GM23248 (cell line): ENCODE measurements around the gene PLCXD1. TPM values are rescaled to one million over a fixed set of nuclear protein-coding genes. Genes with fewer than 3 reads are reported as not detected.

Experiments used
- DNase-seq: peaks from one replicate; pipeline ENCODE4 v3.0.0-alpha.2; 2015
- H2AFZ ChIP-seq: fragments of 200-600 bp; sonication (generic); 2 replicates; pipeline ENCODE4 v1.6.1; 2016; ENCODE audit warnings: antibody characterized with exemption
- H3F3A ChIP-seq: fragments of 200-600 bp; sonication (generic); 2 replicates; pipeline ENCODE4 v1.6.1; 2016; ENCODE audit warnings: mild to moderate bottlenecking, antibody characterized with exemption, mixed run types; ENCODE audit not compliant: insufficient read depth
- H3K27ac ChIP-seq: fragments of 200-600 bp; sonication (generic); 2 replicates; pipeline ENCODE4 v1.5.1; 2016; ENCODE audit warnings: mild to moderate bottlenecking
- H3K27me3 ChIP-seq: fragments of 200-600 bp; sonication (generic); replicated peaks from 2 replicates; pipeline ENCODE4 v1.6.1; 2016; ENCODE audit warnings: mild to moderate bottlenecking; ENCODE audit not compliant: insufficient read depth
- H3K36me3 ChIP-seq: fragments of 200-600 bp; sonication (generic); 2 replicates; pipeline ENCODE4 v1.6.1; 2016; ENCODE audit warnings: low read depth, mild to moderate bottlenecking
- H3K4me1 ChIP-seq: fragments of 200-600 bp; sonication (generic); 2 replicates; pipeline ENCODE4 v1.6.1; 2016; ENCODE audit warnings: mild to moderate bottlenecking; ENCODE audit not compliant: insufficient read depth
- H3K4me2 ChIP-seq: fragments of 200-600 bp; sonication (generic); one replicate; pipeline ENCODE4 v1.6.1; 2016; ENCODE audit warnings: mild to moderate bottlenecking; ENCODE audit not compliant: unreplicated experiment
- H3K4me3 ChIP-seq: fragments of 200-600 bp; sonication (generic); 2 replicates; pipeline ENCODE4 v1.5.1; 2016; ENCODE audit warnings: mild to moderate bottlenecking
- H3K79me2 ChIP-seq: fragments of 200-600 bp; sonication (generic); 2 replicates; pipeline ENCODE4 v1.6.1; 2016; ENCODE audit warnings: mild to moderate bottlenecking; ENCODE audit not compliant: insufficient read depth
- H3K9ac ChIP-seq: fragments of 200-600 bp; sonication (generic); 2 replicates; pipeline ENCODE4 v1.6.1; 2016; ENCODE audit warnings: mild to moderate bottlenecking
- H3K9me2 ChIP-seq: fragments of 200-600 bp; sonication (generic); 2 replicates; pipeline ENCODE4 v1.6.1; 2016; ENCODE audit warnings: mixed run types, mild to moderate bottlenecking, moderate library complexity; ENCODE audit not compliant: insufficient read depth
- H3K9me3 ChIP-seq: fragments of 200-600 bp; sonication (generic); one replicate; pipeline ENCODE4 v1.6.1; 2017; ENCODE audit warnings: low read depth
- H4K20me1 ChIP-seq: fragments of 200-600 bp; sonication (generic); 2 replicates; pipeline ENCODE4 v1.6.0; 2016; ENCODE audit not compliant: insufficient read depth
- EZH2 ChIP-seq: fragments of 200-600 bp; sonication (generic); IDR thresholded peaks from 2 replicates; pipeline ENCODE4 v1.6.1; 2018; ENCODE audit warnings: antibody characterized with exemption, mild to moderate bottlenecking; ENCODE audit not compliant: insufficient read depth, poor library complexity, severe bottlenecking
- EZH2phosphoT487 ChIP-seq: fragments of 200-600 bp; sonication (generic); IDR thresholded peaks from 2 replicates; pipeline ENCODE4 v1.6.1; 2018; ENCODE audit warnings: antibody characterized with exemption, moderate library complexity, mild to moderate bottlenecking, low read depth; ENCODE audit not compliant: insufficient read depth
- WGBS, 2 experiments: methylation state at CpG; one replicate each; pipeline ENCODE4 v1.1.6; 2015 to 2017; ENCODE audit warnings: low lambda C conversion rate in 2 of 2, low coverage in 1 of 2; ENCODE audit errors: missing lambda C conversion rate in 2 of 2; 5-methylcytosine and 5-hydroxymethylcytosine counted together
- in situ Hi-C: fragments of 300-500 bp; cut with MboI; formaldehyde crosslinking; loops from 2 replicates; pipeline ENCODE4 v1.15.0; 2020
- polyA plus RNA-seq: library from polyadenylated mRNA; unstranded; fragments of >200 nt; fragmentation: Nextera tagmentation; extraction: Ambion mirVana; gene quantifications from 2 replicates; pipeline ENCODE4 v1.2.1, GENCODE V29; 2016
- total RNA-seq: library from RNA; depleted of rRNA; stranded (reverse); fragments of >200 nt; shearing (Covaris generic); gene quantifications from 2 replicates; pipeline ENCODE4 v1.2.3, GENCODE V29; 2014

The PLCXD1 gene
- total and polyA plus RNA-seq, 2 experiments from 2014 or later = 3.3 to 4.3 TPM

DNA sequence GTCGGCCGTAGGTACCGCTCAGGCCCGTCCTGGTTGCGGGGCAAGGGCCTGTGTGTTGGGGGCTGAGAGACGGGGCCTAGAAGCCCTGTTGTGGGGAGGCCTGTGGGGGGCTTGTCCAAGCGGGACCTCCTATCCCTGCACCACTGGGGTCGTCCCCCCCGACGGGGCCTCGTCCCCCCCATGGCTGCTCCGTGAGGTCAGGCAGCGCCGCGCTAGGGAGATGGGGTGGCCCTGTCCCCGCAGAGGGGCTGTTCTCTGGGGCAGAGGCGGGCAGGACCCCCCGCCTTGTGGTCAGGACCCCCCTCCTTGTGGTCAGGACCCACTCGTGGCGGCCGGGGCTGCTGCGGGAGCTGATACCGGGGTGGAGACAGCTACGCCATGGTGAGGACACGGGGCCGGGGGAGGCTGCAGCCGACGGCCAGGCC lies 49.6 kb downstream of the PLCXD1 start:
- H3K27ac ChIP-seq = no peak overlapping the region
- no peaks in the 10 kb centered on the region for H3K9me3 ChIP-seq
- no peak overlapping the region for H3K4me3 ChIP-seq
- H3K4me2 ChIP-seq = no peak overlapping the region
- 23 to 40% methylated on average over 10 to 24 of the region's 28 CpGs for WGBS, 2 experiments
- TF ChIP-seq EZH2phosphoT487 = no peak
- no peak for TF ChIP-seq EZH2
- peaks cover 3% of the 10 kb centered on the region for H3K4me1 ChIP-seq
- no peak overlapping the region for H2AFZ ChIP-seq
- no peak for DNase-seq
- H4K20me1 ChIP-seq = no peaks in the 10 kb centered on the region
- no peaks in the 10 kb centered on the region for H3K27me3 ChIP-seq
- no peaks in the 10 kb centered on the region for H3K36me3 ChIP-seq
- H3K9me2 ChIP-seq = no peaks in the 10 kb centered on the region
- H3F3A ChIP-seq = no peaks in the 10 kb centered on the region
- no peak overlapping the region for H3K9ac ChIP-seq
- in situ Hi-C loops = no loop called here
- H3K79me2 ChIP-seq = no peaks in the 10 kb centered on the region

DNA sequence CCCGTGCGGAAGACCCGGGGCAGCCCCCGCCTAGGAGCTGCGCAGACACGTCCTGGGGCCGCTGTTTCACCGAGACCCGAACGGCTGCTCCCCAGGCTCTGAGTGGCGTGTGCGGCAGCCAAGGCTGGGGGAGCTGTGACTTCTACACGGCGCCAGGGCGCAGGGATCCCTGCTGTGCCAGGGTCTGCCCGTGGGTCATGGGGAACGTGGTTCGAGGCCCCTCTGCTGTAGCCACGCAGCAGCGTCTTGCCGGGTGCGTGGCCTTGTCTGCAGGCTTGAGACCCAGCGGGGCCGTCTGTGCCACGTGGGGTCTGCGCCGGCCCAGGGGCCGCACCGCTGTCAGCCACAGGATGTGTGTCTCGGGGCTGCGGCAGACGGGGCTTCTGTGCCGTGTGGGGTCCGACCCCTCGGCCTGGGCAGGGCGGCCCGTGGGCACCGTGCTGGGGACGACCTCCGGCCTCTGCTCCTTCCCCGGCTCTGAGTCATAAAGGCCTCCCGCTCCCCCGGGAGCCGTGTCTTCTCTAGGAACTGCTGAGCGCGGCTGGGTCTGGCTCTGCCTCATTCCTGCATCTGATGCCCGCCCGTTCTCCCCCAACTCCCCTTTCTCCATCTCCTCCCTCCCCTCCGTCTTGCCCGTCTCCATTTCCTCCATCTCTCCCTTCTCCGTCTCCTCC lies 50.1 kb downstream of the PLCXD1 start:
- Histone ChIP-seq H3K4me2 (peak overlapping the region; percentile 32), H4K20me1 (no peaks in the 10 kb centered on the region), H3K27ac (no peak overlapping the region), H3F3A (no peaks in the 10 kb centered on the region), H3K27me3 (no peaks in the 10 kb centered on the region), H2AFZ (no peak overlapping the region), H3K9ac (no peak overlapping the region), H3K4me1 (peaks cover 3% of the 10 kb centered on the region), H3K9me2 (no peaks in the 10 kb centered on the region), H3K36me3 (no peaks in the 10 kb centered on the region), H3K9me3 (no peaks in the 10 kb centered on the region), H3K79me2 (no peaks in the 10 kb centered on the region), H3K4me3 (peak overlapping the region; percentile 48)
- in situ Hi-C loops = no loop called here
- TF ChIP-seq EZH2phosphoT487 = no peak
- TF ChIP-seq EZH2 = no peak
- WGBS, 2 experiments = 10 to 12% methylated on average over 33 to 41 of the region's 51 CpGs
- DNase-seq = peak; percentile 78

DNA sequence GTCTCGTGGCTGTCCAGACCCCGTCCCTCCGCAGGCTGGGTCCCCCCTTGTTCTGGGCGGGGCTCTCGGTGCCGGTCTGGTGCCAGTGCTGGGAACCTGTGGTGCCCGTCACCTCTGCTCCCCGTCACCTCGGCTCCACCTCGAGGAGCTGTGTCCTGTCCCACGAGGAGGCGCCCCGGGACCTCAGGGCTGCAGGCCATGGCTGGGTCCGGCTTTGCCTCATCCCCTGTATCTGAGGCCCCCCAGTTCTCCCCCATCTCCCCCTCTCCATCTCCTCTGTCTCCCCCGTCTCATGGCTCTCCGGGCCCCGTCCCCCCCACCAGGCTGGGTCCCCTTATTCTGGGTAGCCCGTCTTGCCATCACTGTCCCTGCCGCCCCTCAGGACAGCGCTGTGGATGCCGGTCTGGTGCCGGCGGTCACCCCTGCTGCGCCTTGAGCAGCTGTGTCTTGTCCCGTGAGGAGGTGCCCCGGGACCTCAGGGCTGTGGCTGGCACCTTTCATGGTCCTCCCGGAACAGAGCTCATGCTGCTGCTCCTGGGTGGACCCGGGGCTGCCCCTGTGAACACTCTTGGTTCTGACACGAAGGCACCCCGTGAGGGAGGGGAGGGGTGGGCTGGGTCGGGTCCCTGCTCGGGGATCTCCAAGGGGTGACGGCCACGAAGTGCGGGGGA lies 50.8 kb downstream of the PLCXD1 start:
- H3K9me2 ChIP-seq = no peaks in the 10 kb centered on the region
- no peaks in the 10 kb centered on the region for H3K9me3 ChIP-seq
- H2AFZ ChIP-seq = no peak overlapping the region
- H3K36me3 ChIP-seq = no peaks in the 10 kb centered on the region
- H3K4me2 ChIP-seq = peak overlapping the region; percentile 32
- DNase-seq = no peak
- no peaks in the 10 kb centered on the region for H4K20me1 ChIP-seq
- no peaks in the 10 kb centered on the region for H3F3A ChIP-seq
- no peaks in the 10 kb centered on the region for H3K27me3 ChIP-seq
- in situ Hi-C loops = no loop called here
- peaks cover 3% of the 10 kb centered on the region for H3K4me1 ChIP-seq
- 56 to 58% methylated on average over 17 to 28 of the region's 35 CpGs for WGBS, 2 experiments
- H3K9ac ChIP-seq = no peak overlapping the region
- no peaks in the 10 kb centered on the region for H3K79me2 ChIP-seq
- no peak for TF ChIP-seq EZH2
- no peak overlapping the region for H3K27ac ChIP-seq
- peak overlapping the region; percentile 48; the same call in 1 of the 2 replicates for H3K4me3 ChIP-seq

DNA sequence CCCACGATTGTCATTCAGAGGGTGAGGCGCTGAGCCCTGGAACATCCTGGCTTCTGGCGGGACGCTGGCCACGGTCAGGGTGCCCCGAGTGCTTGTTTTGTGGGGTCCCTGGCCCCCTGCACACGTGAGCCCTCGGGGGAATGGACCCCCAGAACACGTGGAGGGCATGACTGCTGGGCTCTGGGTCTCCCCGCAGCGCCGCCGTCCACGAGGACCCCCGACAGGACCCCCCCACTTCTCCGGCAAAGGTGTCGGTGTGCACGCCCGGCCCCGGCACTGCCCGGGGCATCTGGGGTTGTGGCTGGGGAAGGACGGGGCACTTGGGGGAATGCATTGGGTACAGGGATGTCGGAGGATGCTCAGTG lies 51.3 kb downstream of the PLCXD1 start:
- Histone ChIP-seq H3K36me3 (no peaks in the 10 kb centered on the region), H3K9ac (no peak overlapping the region), H4K20me1 (no peaks in the 10 kb centered on the region), H3K27me3 (no peaks in the 10 kb centered on the region), H3K79me2 (no peaks in the 10 kb centered on the region), H3K27ac (no peak overlapping the region), H3K4me3 (no peak overlapping the region), H3K9me2 (no peaks in the 10 kb centered on the region), H3K4me2 (no peak overlapping the region), H3F3A (no peaks in the 10 kb centered on the region), H3K9me3 (no peaks in the 10 kb centered on the region), H2AFZ (no peak overlapping the region), H3K4me1 (peaks cover 3% of the 10 kb centered on the region)
- DNase-seq = no peak
- TF ChIP-seq EZH2 (no peak), EZH2phosphoT487 (no peak)
- 89% methylated on average over 23 of the region's 23 CpGs; no CpG with 5 or more reads in 1 of the 2 experiments for WGBS, 2 experiments
- in situ Hi-C loops = no loop called here
